ENCODE measurements around the gene MPZL1.

Gene MPZL1

DNA sequence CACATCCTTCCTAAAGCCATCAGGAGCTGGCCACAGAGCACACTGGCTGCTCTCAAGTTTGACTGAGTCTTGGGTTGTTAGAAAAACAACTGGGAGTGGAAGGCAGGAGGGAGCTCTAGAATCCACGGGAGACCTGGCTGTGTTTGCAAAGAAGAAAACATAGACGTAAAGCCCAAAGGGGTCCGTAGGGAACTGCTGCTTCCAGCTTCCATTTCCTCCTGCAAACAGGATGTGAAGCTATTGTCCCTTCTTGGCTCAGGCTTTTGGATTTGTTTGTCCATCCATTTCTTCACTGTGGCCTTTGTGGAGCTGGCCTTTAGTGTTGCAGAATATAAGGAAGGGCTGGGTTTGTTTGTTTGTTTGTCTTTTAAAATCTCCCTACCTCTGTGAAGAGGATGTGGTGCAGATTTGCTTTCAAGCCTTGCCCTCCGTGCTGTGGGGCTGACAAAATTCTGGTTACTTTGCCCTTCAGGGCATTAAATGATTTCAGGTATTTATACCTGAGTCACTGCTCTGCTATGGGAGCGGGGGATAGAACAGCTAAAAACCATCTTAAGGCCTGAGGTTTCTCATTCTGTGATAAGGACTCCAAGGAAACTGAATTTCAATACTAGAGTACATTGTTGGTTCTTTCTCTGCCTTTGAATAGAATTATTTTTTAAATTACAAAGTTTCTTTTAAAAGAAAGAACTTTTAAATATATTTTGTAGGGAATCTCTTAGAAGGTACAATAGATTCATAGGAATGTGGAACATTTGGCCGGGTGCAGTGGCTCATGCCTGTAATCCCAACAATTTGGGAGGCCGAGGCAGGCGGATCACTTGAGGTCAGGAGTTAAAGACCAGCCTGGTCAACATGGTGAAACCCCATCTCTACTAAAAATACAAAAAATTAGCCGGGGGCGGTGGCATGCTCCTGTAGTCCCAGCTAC is 74.3 kb downstream of the MPZL1 start:
- Histone ChIP-seq H3K4me3 (replicated peaks; ENCODE audit: insufficient read depth, low read length) (no peak overlapping the region), H3K27me3 (ENCODE audit: insufficient read depth, poor library complexity, severe bottlenecking) (no peaks in the 10 kb centered on the region), H3K27ac (replicated peaks) (no peak overlapping the region)
- TF ChIP-seq GABPA (IDR thresholded peaks at IDR 0.05; ENCODE audit: low read depth), result no peak
- TF ChIP-seq, protein P1, sequence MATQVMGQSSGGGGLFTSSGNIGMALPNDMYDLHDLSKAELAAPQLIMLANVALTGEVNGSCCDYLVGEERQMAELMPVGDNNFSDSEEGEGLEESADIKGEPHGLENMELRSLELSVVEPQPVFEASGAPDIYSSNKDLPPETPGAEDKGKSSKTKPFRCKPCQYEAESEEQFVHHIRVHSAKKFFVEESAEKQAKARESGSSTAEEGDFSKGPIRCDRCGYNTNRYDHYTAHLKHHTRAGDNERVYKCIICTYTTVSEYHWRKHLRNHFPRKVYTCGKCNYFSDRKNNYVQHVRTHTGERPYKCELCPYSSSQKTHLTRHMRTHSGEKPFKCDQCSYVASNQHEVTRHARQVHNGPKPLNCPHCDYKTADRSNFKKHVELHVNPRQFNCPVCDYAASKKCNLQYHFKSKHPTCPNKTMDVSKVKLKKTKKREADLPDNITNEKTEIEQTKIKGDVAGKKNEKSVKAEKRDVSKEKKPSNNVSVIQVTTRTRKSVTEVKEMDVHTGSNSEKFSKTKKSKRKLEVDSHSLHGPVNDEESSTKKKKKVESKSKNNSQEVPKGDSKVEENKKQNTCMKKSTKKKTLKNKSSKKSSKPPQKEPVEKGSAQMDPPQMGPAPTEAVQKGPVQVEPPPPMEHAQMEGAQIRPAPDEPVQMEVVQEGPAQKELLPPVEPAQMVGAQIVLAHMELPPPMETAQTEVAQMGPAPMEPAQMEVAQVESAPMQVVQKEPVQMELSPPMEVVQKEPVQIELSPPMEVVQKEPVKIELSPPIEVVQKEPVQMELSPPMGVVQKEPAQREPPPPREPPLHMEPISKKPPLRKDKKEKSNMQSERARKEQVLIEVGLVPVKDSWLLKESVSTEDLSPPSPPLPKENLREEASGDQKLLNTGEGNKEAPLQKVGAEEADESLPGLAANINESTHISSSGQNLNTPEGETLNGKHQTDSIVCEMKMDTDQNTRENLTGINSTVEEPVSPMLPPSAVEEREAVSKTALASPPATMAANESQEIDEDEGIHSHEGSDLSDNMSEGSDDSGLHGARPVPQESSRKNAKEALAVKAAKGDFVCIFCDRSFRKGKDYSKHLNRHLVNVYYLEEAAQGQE (IDR thresholded peaks at IDR 0.05; ENCODE audit: insufficient replicate concordance, low read depth), result no peak
- DNase-seq (ENCODE audit: low read depth in 1 of 2, low spot score in 1 of 2), result no peak

DNA sequence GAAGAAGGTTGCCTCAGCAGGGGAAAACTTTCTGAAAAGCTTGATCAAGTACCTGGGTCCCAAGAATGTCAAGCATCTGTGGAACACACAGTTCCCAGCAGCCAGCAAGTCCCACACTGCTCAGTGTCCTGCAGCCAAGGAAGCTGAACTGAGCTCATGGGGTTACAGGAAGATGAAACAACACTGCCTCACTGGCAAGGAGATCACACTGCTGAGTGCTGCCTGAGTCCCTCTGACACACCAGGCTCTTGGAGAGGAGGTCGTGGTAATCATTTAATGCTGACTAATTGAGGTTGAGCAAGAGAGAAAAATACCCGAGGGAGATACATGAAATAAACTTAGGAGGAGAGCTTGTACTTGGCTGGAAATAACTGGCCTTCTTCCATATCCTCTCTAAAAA is 75.2 kb downstream of the MPZL1 start:
- H3K27me3 ChIP-seq (ENCODE audit: insufficient read depth, poor library complexity, severe bottlenecking), result no peaks in the 10 kb centered on the region
- TF ChIP-seq, protein P2, sequence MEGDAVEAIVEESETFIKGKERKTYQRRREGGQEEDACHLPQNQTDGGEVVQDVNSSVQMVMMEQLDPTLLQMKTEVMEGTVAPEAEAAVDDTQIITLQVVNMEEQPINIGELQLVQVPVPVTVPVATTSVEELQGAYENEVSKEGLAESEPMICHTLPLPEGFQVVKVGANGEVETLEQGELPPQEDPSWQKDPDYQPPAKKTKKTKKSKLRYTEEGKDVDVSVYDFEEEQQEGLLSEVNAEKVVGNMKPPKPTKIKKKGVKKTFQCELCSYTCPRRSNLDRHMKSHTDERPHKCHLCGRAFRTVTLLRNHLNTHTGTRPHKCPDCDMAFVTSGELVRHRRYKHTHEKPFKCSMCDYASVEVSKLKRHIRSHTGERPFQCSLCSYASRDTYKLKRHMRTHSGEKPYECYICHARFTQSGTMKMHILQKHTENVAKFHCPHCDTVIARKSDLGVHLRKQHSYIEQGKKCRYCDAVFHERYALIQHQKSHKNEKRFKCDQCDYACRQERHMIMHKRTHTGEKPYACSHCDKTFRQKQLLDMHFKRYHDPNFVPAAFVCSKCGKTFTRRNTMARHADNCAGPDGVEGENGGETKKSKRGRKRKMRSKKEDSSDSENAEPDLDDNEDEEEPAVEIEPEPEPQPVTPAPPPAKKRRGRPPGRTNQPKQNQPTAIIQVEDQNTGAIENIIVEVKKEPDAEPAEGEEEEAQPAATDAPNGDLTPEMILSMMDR (IDR thresholded peaks at IDR 0.05; ENCODE audit: insufficient read depth, low read length), result no peak
- TF ChIP-seq, protein P1 (IDR thresholded peaks at IDR 0.05; ENCODE audit: insufficient replicate concordance, low read depth), result no peak
- TF ChIP-seq GABPA (IDR thresholded peaks at IDR 0.05; ENCODE audit: low read depth), result no peak
- TF ChIP-seq SPI1 (IDR thresholded peaks at IDR 0.05; ENCODE audit: borderline replicate concordance, low read depth), result no peak
- H3K4me3 ChIP-seq (replicated peaks; ENCODE audit: insufficient read depth, low read length), result no peak overlapping the region
- peak; percentile 40 to 65 for DNase-seq (ENCODE audit: low read depth in 1 of 2, low spot score in 1 of 2)
- no peak overlapping the region for H3K27ac ChIP-seq (replicated peaks)

DNA sequence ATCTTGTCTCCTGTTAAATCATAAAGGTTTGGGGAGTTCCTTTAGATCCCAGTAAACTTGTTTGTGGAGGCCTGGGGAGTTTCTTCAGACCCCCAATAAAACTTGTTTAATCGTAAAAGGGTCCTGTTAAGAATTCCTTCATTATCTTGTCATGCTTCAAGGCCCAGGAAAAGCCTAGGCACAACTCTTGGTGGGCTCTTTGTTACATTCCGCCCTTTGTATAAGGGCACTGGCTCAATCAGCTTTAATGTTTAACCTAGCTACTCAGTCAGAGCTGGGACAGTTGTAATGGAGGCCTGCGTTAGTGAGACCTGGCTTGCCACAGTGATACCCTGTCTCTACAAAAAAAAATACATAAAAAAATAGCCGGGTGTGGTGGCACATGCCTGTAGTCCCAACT is 77.2 kb downstream of the MPZL1 start:
- DNase-seq (ENCODE audit: low read depth in 1 of 2, low spot score in 1 of 2), result no peak
- Histone ChIP-seq H3K27me3 (ENCODE audit: insufficient read depth, poor library complexity, severe bottlenecking) (no peaks in the 10 kb centered on the region), H3K27ac (replicated peaks) (no peak overlapping the region), H3K4me3 (replicated peaks; ENCODE audit: insufficient read depth, low read length) (no peak overlapping the region)
- TF ChIP-seq, protein P2 (IDR thresholded peaks at IDR 0.05; ENCODE audit: insufficient read depth, low read length), result no peak
- TF ChIP-seq, protein P1 (IDR thresholded peaks at IDR 0.05; ENCODE audit: insufficient replicate concordance, low read depth), result no peak

Measured in HL-60 (cell line).